Astrocyte of the spinal cord (primary cell): ENCODE results near the gene AMBN.

Experiments
- DNase-seq: peaks from one replicate; pipeline ENCODE4 v3.0.0; 2011; ENCODE audit warnings: low read depth, low spot score
- H3K4me3 ChIP-seq: 2 replicates; pipeline ENCODE4 v1.5.1; 2011; ENCODE audit warnings: low read depth, mild to moderate bottlenecking, low read length, moderate library complexity
- in situ Hi-C: cut with HindIII; loops from 2 replicates; pipeline ENCODE4 v1.10.0; 2017; ENCODE audit warnings: low sequenced_read_pairs
- TF ChIP-seq, protein P1 (sequence below): IDR thresholded peaks from 2 replicates; pipeline ENCODE4 v1.5.1; 2012; ENCODE audit warnings: low read depth, mild to moderate bottlenecking, low read length, inconsistent platforms

AMBN gene

DNA sequence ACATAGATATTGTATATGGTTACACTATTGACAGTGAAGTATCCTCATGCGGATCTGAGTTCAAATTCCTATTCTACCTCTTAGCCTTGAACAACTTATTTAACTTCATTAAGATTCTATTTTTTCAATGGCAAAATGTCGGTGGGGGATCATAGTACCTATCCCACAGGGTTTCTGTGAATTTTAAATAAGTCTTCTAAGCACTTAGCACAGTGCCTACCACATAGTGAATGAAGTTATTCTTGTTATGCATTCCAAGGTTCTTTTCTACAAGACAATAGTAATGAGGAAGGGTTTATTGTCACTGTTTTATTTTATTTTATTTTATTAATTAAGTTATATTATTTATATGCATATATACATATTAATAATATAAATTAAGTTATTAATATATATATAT lies 27.7 kb downstream of the AMBN start:
- TF ChIP-seq, protein P1, sequence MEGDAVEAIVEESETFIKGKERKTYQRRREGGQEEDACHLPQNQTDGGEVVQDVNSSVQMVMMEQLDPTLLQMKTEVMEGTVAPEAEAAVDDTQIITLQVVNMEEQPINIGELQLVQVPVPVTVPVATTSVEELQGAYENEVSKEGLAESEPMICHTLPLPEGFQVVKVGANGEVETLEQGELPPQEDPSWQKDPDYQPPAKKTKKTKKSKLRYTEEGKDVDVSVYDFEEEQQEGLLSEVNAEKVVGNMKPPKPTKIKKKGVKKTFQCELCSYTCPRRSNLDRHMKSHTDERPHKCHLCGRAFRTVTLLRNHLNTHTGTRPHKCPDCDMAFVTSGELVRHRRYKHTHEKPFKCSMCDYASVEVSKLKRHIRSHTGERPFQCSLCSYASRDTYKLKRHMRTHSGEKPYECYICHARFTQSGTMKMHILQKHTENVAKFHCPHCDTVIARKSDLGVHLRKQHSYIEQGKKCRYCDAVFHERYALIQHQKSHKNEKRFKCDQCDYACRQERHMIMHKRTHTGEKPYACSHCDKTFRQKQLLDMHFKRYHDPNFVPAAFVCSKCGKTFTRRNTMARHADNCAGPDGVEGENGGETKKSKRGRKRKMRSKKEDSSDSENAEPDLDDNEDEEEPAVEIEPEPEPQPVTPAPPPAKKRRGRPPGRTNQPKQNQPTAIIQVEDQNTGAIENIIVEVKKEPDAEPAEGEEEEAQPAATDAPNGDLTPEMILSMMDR: no peak
- H3K4me3 ChIP-seq: no peak overlapping the region
- in situ Hi-C loops: no loop called here
- no peak for DNase-seq

DNA sequence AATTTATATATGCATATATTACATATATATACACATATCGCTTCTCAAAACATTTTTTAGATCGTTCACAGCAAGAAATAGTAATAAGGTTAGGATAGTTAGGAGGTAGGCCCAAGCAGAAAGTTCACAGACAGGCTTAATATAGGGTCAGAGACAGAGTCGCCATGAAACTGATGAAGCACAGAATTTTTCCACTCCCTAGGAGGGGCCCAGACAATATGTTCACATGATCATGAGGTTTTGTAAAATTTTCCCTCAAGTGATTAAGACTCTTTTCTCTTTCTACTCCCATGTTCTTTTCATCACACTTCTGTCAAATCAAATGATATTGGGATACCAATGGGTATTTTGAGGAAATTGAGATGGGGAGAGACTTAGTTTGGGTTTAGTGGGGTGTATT lies 31.3 kb downstream of the AMBN start:
- TF ChIP-seq, protein P1: no peak
- DNase-seq: no peak
- in situ Hi-C loops: no loop called here
- no peak overlapping the region for H3K4me3 ChIP-seq

DNA sequence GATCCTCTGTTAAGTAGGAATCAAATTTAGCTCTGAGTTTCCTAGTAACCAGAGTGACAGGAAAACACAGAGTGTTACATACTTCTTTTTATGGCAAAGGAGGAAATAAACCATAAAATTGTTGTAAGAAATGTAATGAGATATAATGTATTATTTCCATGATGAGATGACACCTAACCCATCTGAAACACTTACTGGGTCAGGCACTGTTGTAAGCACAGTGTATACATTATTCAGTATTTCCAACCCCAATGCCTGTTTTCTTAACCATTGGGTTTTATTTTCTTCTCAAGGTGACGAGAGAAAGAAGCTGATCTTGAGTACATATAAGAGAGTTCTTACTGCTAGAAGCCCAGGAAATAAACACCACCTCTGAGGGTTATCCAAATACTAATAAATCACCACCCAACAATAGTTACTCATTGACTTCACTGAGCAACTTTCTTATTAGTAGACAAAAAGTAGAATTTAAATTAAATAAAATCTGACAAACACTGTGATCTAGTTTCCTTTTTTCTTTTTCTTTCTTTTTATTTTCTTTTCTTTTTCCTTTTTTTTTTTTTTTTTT lies 32.3 kb downstream of the AMBN start:
- no peak for DNase-seq
- TF ChIP-seq, protein P1: no peak
- in situ Hi-C loops: no loop called here
- no peak overlapping the region for H3K4me3 ChIP-seq

DNA sequence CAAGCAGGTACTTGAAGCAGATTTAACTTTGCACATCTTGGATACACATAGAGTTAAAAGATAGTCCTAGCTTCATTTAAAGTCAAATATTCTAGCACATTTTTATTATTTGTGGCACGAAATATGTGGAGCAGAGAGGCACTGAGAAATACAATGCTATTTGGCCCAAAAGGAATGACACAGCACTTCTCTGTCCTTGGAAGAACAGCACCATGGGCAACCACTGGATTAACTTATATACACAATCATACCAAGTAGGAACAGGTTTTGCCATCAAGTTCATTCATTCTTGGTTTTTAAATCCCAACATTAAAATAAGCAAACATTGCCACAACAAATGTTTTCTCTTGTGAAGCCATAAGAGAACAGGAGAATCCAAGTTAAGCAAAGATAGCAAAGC lies 35.6 kb downstream of the AMBN start:
- in situ Hi-C loops: no loop called here
- H3K4me3 ChIP-seq: no peak overlapping the region
- no peak for DNase-seq
- TF ChIP-seq, protein P1: no peak

DNA sequence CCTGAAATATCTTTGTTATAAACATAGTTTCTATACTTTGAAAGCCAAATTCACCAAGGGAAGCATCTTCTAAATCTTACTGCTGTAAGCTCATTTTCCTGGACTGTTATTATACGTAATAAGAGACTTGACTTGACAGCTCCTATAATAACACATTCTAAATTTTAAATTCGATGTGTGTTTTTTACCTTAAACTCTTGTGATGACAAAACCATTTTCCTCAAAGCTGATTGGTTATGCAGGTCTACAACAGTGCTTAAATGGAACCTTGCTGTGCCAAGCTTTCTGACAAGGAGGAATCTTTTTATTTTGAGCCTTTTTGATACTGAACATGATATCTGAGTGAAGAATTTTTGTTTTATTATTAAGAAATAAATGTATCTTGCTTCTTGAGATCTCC lies 36.4 kb downstream of the AMBN start, which contains the start of gene ENAM:
TSS of gene ENAM (plus strand) at position 301 of the 400 bp plus-strand sequence. CDS start 757 bp downstream, outside the sequence.
- in situ Hi-C loops: no loop called here
- no peak within 1 kb of the TSS for H3K4me3 ChIP-seq
- DNase-seq: no peak
- TF ChIP-seq, protein P1: no peak

DNA sequence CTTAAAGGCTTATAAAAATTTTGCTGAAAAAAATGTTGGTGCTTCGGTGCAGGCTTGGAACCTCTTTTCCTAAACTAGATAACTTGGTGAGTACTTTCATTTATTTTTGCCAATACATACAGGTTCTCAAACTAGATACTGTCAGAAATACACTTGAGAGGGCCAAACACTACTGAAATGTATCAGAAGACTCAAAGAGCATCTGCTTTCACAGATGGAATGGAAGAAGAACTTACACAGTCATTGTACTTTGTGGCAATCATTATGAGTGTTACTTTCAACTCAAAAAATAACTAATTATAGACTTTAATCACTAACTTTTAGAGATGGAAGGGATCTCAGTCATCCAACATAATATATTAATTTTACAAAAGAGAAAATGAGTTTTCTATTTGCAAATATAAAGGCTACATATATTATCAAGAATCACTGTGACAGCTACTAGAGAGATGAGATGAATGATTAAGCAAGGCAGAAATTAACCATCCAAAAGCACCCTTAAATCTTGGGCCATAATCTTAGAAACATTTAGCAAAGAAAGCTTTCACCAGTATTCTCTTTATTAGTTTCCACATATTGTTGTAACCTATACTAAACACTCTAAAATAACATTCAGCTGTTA lies 37.5 kb downstream of the AMBN start:
- no peak for DNase-seq
- in situ Hi-C loops: no loop called here
- TF ChIP-seq, protein P1: no peak
- H3K4me3 ChIP-seq: no peak overlapping the region
